NCI-H345 (cell line): Measurements from ENCODE around the gene TMEM218.
"Not testable (repeated sequence)": the region's sequence is repeated elsewhere in the genome, so short reads cannot be mapped to it uniquely, and the experiment has no call there.

Experiments used
- DNase-seq: peaks from one replicate; lab custom pipeline; 2025; lab: John Stamatoyannopoulos, UW

TMEM218 gene

GRCh38 chr11:125090151-125090550 is 21.3 kb downstream of the TMEM218 start:
- DNase-seq: not testable (repeated sequence)

DNA sequence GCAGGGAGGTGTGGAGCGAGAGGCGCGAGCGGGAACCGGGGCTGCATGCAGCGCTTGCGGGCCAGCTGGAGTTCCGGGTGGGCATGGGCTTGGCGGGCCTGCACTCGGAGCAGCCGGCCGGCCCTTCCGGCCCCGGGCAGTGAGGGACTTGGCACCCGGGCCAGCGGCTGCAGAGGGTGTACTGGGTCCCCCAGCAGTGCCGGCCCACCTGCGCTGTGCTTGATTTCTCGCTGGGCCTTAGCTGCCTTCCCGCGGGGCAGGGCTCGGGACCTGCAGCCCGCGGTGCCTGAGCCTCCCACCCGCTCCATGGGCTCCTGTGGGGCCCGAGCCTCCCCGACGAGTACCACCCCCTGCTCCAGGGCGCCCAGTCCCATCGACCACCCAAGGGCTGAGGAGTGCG is 21.9 kb downstream of the TMEM218 start:
- DNase-seq: not testable (repeated sequence)

DNA sequence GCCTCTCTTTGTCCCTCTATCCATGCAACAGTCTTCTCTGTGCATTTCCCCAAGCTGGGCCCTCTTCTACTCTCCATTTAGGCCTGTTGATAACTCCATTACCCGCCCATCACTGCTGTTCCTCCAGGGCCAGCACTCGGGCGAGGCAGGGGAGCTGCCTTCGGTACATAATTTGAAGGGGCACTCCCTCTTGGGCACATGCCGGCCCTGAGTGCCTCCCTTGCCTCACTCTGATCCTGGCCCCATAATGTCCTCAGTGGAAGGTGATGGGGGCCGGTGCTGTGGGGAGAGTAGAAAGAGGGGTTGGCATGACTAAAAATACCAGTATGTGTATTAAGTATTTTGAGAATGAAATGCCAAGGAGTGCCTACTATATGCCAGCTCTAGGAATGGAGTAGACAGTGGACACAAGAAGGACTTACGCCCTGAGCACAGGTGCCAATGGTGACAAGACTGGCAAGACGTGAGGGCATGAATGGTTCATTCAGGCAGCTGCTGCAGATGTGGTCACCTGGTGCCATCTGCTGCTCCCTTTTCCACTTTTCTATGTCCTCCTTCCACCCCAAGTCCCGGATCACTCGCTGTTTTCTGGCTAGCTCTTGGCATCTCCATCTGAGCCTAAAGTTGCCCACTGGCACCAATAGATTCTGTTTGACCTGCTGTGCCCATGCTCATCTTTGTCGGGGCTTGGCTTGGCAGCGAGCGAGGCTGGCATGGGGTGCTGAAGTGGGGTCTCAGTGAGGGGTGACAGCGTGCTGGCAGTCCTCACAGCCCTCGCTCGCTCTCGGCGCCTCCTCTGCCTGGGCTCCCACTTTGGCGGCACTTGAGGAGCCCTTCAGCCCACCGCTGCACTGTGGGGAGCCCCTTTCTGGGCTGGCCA is 22.6 kb downstream of the TMEM218 start:
- DNase-seq: no peak

- DNase-seq: no peak
Observed at GRCh38 chr11:125088123-125088522, 23.3 kb downstream of the TMEM218 start.

DNA sequence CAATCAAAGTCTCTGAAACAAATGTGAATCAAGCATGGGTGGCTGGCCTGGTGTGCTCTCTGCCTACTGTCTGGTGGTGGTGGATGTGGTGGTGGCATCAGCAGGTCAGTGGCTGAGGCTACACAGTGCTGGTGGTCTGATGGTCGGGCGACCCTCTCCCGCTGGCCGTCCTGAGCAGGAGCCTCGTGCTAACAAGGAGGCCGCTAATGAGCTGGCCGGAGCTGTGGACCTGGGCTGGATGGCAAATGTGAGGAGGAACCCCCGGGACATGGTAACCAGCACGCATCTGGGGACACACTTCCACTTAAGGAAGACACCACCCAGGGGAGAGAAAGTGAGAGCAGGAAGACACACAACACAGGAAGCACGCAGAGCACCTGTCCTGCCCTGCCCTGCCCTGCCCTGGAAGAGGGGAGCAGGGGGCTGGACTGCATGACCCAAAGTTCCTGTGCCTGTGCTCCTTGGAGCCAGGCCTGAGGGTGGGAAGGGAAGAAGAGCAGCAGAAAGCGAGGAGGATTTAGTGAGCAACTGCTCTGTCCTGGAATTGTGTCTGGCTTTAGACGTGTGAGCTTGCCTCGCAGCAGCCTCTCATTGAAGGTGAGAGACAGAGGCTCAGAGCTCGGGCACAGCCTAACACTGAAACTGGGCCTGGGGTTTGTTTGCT is 24.7 kb downstream of the TMEM218 start:
- DNase-seq: no peak

GRCh38 chr11:125085301-125086081 is 25.9 kb downstream of the TMEM218 start:
- DNase-seq: no peak

DNA sequence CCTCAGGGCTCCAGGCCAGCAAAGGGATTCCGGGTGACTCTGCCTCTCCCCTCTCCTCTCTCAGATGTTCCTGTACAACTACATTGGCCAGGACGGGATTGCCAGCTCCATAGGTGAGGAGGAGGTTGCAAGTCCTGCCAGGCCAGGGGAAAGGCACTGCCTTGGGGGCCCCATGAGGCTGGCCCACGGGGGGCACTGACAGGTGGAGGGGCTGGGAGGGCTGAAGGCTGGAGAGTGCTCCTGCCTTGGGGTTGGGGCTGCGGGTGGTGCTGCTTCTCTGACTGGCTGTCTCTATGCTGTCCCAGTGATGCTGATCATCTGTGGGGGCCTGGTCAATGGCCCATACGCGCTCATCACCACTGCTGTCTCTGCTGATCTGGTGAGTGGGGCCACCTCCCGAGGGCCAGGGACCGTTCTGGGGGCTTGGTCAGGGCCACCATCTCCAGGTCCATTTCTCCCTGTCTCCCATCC is 26.6 kb downstream of the TMEM218 start:
- DNase-seq: no peak

- no peak for DNase-seq
Observed at GRCh38 chr11:125084057-125084416, 27.4 kb downstream of the TMEM218 start.

- DNase-seq: no peak
Observed at GRCh38 chr11:125083312-125084056, 27.9 kb downstream of the TMEM218 start.

- DNase-seq: no peak
Observed at GRCh38 chr11:125082611-125083311, 28.7 kb downstream of the TMEM218 start.

DNA sequence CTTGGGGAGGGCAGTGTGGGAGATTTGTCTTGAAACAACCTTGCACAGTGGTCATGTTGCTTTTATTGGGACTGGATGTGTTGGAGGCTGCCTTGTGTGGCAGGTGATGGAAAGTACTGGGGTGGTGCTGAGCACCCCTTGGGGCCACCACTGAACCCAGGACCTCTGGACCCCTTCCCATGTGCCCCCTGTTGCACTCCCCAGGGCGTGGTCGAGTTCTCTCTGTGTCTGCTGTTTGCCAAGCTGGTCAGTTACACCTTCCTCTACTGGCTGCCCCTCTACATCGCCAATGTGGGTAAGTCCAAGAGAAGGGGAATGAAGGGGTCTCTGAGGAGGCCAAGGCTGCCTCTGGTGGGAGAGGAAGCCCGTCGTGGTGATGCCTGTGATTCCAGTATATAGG is 29.4 kb downstream of the TMEM218 start:
- no peak for DNase-seq

DNA sequence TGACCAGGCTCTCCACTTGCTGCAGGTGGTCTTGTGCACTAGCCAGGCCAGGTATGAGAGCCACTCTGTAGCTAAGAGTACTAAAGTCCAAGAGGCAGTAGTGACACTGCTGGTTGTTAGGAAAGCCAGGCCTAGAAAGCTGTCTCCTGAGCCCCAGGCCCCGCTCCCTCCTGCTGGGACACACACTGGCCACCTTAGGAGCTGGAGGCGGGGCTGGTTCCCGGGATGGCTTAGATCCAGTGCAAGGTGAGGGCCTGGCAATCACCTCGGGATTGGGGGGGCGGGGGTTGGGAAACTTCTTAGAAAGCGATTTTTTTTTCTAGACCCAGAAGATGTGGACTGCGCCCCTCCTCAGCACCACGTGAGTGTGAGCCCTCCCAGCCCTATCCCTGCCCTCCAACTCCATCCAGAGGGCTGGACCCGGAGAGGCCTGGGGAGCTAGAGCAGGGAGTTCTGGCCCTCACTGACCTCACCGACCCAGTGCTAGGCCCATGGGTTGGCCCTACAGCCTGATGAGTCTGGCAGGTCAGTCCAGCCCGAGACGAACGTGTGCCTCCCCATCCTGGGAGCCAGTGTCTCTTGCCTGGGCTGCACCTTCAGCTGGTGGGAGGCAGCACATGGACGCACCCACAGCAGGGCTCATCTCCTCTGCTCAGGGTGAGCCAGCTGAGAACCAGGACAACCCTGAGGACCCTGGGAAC is 30.2 kb downstream of the TMEM218 start:
- DNase-seq: no peak

- no peak for DNase-seq
Observed at GRCh38 chr11:125080531-125080911, 30.9 kb downstream of the TMEM218 start.

DNA sequence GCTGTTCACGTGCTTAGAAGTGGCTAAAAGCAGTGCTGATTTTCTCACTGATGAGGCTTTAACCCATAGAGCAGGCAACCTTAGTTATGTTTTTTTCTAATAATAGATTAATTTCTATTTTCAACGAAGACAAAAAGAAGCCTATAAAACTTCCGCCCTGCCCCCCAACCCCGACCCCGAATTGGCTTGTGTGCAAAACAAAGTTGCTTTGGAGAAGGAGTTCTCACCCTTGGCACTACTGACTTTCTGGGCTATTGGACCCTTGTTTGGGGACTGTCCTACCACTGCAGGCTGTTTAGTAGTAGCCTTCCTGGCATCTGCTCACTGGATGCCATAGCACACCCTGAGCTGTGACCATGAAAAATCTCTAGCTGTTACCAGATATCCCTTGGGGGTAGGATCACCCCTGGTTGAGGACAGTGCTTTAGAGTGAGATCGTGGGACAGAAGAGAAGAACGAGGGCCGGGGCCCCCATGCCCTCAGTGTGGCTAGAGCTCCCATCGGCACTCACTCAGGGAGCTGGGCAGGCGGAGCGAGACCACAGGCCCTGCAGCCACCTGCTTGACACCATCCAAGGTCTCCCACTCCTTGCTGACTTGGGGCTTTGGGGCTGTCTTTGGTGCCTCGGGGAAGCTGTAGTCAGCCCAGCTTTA is 31.4 kb downstream of the TMEM218 start:
- DNase-seq: no peak

- no peak for DNase-seq
Observed at GRCh38 chr11:125079151-125079877, 32.1 kb downstream of the TMEM218 start.

DNA sequence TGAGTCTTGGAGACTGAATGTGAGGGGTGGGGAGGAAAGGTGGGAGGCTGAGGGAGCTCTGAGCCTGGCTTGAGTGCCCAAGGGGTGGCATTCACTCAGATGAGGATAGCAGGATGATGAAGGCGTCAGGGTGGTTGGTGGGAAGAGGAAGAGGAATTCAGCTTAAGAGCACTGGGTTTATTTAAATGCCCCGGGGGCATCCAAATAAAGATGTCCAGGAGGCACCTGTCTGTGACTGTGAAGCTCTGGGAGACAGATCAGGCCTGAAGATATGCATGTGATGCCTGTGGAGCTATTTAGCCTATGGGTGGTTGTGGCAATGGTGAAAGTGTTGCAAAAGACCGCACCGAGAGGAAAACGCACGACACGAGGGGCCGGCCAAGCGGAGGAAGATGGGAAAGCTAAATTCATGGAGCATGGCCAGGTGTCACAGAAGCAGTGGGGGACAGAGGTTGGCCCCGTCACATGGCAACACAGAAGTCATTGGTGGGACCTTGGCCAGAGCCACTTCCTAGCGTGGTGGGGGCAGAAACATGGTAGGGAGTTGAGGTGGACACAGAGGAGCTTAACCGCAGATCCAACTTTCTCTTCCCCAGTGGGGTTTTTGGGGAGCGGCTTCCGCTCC is 32.8 kb downstream of the TMEM218 start:
- DNase-seq: no peak

DNA sequence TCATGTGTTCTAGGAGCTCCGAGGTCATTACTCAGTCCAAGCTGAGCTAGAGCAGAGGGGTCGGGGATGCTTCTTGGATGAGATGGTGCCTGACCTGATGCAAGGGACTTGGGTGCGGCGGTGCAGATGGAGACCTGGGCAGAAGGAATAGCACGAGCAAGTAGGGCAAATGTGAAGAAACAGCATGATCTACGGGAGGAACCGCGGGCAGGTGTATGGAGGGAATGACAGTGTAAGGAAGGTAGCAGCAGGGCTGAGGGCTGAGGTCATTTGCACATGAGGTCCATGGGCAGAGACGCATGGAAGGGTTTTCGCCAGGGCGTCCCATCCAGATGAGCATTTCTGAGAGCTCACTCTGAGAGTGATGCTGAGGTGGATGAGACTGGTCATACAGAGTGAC is 33.4 kb downstream of the TMEM218 start:
- no peak for DNase-seq

DNA sequence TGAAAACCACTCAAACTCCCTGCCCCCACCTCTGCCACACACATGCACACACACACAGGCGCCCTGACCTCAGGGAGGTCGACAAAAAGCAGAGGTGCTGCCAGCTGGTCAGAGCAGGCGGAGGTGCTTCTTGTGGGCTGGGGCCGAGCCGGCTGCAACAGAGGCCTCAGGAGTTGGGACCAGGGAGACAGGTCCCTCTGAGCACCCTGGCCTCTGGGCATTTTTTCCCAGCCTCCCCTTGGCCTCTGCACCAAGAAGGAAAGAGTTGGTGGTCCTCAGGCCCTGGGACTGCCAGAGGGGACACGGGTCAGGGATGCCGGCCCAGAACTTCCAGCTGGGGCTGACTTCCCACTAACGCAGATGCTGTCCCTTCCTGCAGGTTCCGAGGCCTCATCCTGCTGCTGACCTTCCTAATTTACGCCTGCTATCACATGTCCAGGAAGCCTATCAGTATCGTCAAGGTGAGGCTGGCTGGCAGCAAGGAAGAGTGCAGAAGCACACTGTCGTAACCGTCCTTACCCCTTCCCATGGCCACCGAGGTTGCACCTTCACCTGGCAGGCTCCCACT is 35.0 kb downstream of the TMEM218 start:
- DNase-seq: no peak

DNA sequence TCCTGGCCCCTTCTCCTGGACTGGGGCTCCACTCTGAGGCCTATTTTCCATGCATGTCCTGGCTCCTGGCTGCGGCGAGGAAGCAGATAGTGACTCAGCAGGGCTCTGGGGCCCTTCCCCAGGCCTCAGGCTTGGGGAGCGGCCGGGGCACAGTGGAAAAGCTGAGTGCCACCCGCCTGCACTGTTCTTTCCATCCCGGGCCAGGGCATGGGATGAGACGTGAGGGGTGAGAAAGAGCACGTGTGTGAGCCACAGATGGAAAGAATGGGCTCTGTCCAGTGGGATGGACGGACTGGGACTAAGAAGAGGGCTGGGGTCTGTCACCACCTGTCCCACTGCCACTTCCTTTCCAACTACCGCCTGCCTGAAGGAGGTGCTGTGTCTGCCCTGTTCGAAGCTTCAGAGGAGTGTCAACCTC is 35.5 kb downstream of the TMEM218 start:
- DNase-seq: no peak
